GM21515 (cell line): Measurements from ENCODE around the gene RFTN1.

ENCODE experiments used
- ATAC-seq: cut with Tn5 transposase; IDR thresholded peaks from one replicate; pipeline ENCODE4 v1.9.1; 2021; ENCODE audit not compliant: unreplicated experiment

Gene RFTN1

GRCh38 chr3:16335772-16336645 lies 177.5 kb downstream of the RFTN1 start:
- no peak for ATAC-seq

GRCh38 chr3:16335333-16335732 lies 178.2 kb downstream of the RFTN1 start:
- ATAC-seq = no peak

- ATAC-seq = no peak
These were observed 178.6 kb downstream of the RFTN1 start for GRCh38 chr3:16334909-16335308.

GRCh38 chr3:16332904-16333426 lies 180.5 kb downstream of the RFTN1 start:
- ATAC-seq = no peak

- no peak for ATAC-seq
These were observed 182.1 kb downstream of the RFTN1 start for GRCh38 chr3:16331319-16331883.

- ATAC-seq = no peak
These were observed 183.1 kb downstream of the RFTN1 start for GRCh38 chr3:16330351-16330750.

- ATAC-seq = no peak
These were observed 183.7 kb downstream of the RFTN1 start for GRCh38 chr3:16329826-16330129.

- no peak for ATAC-seq
These were observed 184.3 kb downstream of the RFTN1 start for GRCh38 chr3:16329036-16329825.

- ATAC-seq = no peak
These were observed 185.4 kb downstream of the RFTN1 start for GRCh38 chr3:16328124-16328523.

- no peak for ATAC-seq
These were observed 186.7 kb downstream of the RFTN1 start for GRCh38 chr3:16326724-16327349.

GRCh38 chr3:16325850-16326249 lies 187.6 kb downstream of the RFTN1 start:
- no peak for ATAC-seq

- ATAC-seq = no peak
These were observed 189.8 kb downstream of the RFTN1 start for GRCh38 chr3:16323737-16324136.

- no peak for ATAC-seq
These were observed 191.3 kb downstream of the RFTN1 start for GRCh38 chr3:16322189-16322588.

GRCh38 chr3:16320711-16321110 lies 192.8 kb downstream of the RFTN1 start:
- no peak for ATAC-seq

- ATAC-seq = no peak
These were observed 193.8 kb downstream of the RFTN1 start for GRCh38 chr3:16319723-16320122.

GRCh38 chr3:16319307-16319706 lies 194.2 kb downstream of the RFTN1 start:
- no peak for ATAC-seq

- ATAC-seq = no peak
These were observed 195.3 kb downstream of the RFTN1 start for GRCh38 chr3:16318176-16318575.

- no peak for ATAC-seq
These were observed 195.9 kb downstream of the RFTN1 start for GRCh38 chr3:16317561-16317945.

GRCh38 chr3:16316847-16317560 lies 196.5 kb downstream of the RFTN1 start:
- ATAC-seq = no peak

GRCh38 chr3:16316396-16316795 lies 197.1 kb downstream of the RFTN1 start:
- ATAC-seq = no peak

- ATAC-seq = no peak
These were observed 197.9 kb downstream of the RFTN1 start for GRCh38 chr3:16315623-16316022.
